ENCODE results near the gene TNFSF12. TPM values are rescaled to one million over a fixed set of nuclear protein-coding genes. Genes with fewer than 3 reads are reported as not detected.

Gene TNFSF12
- total RNA-seq, 1 donor from 2014 or later, result 15.0 TPM

DNA sequence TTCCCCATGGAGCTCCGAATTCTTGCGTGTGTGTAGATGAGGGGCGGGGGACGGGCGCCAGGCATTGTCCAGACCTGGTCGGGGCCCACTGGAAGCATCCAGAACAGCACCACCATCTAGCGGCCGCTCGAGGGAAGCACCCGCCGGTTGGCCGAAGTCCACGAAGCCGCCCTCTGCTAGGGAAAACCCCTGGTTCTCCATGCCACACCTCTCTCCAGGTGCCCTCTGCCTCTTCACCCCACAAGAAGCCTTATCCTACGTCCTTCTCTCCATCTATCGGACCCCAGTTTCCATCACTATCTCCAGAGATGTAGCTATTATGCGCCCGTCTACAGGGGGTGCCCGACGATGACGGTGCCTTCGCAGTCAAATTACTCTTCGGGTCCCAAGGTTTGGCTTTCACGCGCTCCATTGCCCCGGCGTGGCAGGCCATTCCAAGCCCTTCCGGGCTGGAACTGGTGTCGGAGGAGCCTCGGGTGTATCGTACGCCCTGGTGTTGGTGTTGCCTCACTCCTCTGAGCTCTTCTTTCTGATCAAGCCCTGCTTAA, 12.2 kb downstream of the TNFSF12 start:
- Mint-ChIP-seq H3K9me3 (ENCODE audit: unreplicated experiment) (no peaks in the 10 kb centered on the region), H3K4me1 (ENCODE audit: unreplicated experiment) (peaks cover 41% of the 10 kb centered on the region), H3K4me3 (ENCODE audit: unreplicated experiment) (peak overlapping the region; percentile 88), H3K27ac (ENCODE audit: unreplicated experiment) (peak overlapping the region; percentile 89), H3K36me3 (ENCODE audit: unreplicated experiment) (peaks cover 1% of the 10 kb centered on the region), H3K27me3 (ENCODE audit: unreplicated experiment) (no peaks in the 10 kb centered on the region)
- TF ChIP-seq, protein P1, sequence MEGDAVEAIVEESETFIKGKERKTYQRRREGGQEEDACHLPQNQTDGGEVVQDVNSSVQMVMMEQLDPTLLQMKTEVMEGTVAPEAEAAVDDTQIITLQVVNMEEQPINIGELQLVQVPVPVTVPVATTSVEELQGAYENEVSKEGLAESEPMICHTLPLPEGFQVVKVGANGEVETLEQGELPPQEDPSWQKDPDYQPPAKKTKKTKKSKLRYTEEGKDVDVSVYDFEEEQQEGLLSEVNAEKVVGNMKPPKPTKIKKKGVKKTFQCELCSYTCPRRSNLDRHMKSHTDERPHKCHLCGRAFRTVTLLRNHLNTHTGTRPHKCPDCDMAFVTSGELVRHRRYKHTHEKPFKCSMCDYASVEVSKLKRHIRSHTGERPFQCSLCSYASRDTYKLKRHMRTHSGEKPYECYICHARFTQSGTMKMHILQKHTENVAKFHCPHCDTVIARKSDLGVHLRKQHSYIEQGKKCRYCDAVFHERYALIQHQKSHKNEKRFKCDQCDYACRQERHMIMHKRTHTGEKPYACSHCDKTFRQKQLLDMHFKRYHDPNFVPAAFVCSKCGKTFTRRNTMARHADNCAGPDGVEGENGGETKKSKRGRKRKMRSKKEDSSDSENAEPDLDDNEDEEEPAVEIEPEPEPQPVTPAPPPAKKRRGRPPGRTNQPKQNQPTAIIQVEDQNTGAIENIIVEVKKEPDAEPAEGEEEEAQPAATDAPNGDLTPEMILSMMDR (IDR thresholded peaks at IDR 0.05), result peak; percentile 88
- DNase-seq (ENCODE audit: extremely low spot score, unreplicated experiment), result peak; percentile 95

DNA sequence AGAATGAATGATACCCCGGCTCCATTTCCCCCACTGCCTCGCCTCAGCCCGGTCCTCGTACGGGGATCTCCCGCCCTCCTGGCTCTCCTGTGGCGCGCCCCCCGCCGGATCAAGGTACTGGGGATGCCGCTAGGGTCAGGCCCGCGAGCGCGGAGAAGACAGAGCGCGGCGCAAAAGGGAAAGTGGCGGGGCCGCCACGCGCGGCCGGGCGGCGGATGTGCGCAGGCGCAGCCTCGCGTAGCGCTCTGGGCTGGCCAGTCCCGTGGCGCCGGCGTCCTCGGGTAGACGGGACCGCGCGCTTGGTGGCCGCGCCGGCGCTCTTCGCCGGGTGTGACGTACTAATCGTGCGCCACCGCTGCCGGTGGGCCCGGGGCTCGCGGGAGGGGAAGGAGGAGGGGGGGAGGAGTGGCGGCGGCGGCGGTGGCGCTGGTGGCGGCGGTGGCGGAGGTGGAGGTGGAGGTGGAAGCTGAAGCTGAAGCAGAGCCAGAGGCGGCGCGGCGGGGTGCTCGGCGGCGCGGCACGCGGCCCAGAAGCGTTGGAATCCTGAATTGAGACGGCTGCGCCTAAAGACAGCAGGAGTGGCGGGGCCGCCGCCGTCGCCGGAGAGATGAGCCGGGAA, 12.8 kb downstream of the TNFSF12 start, which contains the start of gene SENP3:
SENP3 (plus strand) TSS at position 331 of the 619 bp plus-strand sequence. CDS start 1,158 bp downstream, outside the sequence.
- H3K36me3 Mint-ChIP-seq (ENCODE audit: unreplicated experiment), result peaks cover 1% of the 10 kb centered on the region
- TF ChIP-seq, protein P1 (IDR thresholded peaks at IDR 0.05), result no peak
- peaks cover 41% of the 10 kb centered on the region for H3K4me1 Mint-ChIP-seq (ENCODE audit: unreplicated experiment)
- H3K9me3 Mint-ChIP-seq (ENCODE audit: unreplicated experiment), result no peaks in the 10 kb centered on the region
- no peaks in the 10 kb centered on the region for H3K27me3 Mint-ChIP-seq (ENCODE audit: unreplicated experiment)
- peak within 1 kb of the TSS; percentile 88 for H3K4me3 Mint-ChIP-seq (ENCODE audit: unreplicated experiment)
- peak within 1 kb of the TSS; percentile 89 for H3K27ac Mint-ChIP-seq (ENCODE audit: unreplicated experiment)
- peak; percentile 97 for DNase-seq (ENCODE audit: extremely low spot score, unreplicated experiment)

DNA sequence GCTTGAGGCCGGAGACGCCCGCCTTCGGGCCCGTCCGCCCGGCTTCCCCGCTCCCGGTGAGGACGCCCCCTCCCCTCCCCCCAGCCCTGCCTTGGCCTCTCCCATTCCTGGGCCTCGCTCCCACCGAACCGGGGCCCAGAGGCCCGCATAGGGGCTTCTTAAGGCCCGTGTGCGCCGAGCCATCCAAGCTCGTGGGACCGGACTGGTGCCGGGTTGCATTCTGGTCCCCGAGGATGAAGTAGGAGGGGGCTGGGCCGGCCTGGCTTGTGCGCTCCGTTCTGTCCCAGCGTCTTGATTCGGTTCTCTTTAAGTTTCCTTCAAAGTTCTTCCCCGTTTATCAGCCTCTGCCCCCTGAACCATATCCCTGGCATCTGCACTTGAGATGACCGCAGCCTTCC, 13.3 kb downstream of the TNFSF12 start:
- Mint-ChIP-seq H3K9me3 (ENCODE audit: unreplicated experiment) (no peaks in the 10 kb centered on the region), H3K36me3 (ENCODE audit: unreplicated experiment) (peaks cover 3% of the 10 kb centered on the region), H3K4me3 (ENCODE audit: unreplicated experiment) (peak overlapping the region; percentile 88), H3K4me1 (ENCODE audit: unreplicated experiment) (peaks cover 41% of the 10 kb centered on the region), H3K27ac (ENCODE audit: unreplicated experiment) (peak overlapping the region; percentile 87), H3K27me3 (ENCODE audit: unreplicated experiment) (no peaks in the 10 kb centered on the region)
- DNase-seq (ENCODE audit: extremely low spot score, unreplicated experiment), result no peak
- TF ChIP-seq, protein P1 (IDR thresholded peaks at IDR 0.05), result no peak

DNA sequence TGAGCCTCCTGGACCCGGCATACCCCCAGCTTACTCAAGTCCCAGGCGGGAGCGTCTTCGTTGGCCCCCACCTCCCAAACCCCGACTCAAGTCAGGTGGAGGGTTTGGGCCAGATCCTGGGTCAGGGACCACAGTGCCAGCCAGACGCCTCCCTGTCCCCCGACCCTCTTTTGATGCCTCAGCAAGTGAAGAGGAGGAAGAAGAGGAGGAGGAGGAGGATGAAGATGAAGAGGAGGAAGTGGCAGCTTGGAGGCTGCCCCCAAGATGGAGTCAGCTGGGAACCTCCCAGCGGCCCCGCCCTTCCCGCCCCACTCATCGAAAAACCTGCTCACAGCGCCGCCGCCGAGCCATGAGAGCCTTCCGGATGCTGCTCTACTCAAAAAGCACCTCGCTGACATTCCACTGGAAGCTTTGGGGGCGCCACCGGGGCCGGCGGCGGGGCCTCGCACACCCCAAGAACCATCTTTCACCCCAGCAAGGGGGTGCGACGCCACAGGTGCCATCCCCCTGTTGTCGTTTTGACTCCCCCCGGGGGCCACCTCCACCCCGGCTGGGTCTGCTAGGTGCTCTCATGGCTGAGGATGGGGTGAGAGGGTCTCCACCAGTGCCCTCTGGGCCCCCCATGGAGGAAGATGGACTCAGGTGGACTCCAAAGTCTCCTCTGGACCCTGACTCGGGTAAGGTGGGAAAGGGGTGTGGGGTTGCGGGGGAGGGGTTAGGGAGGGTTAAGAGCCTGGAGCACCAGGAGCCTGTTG, 14.4 kb downstream of the TNFSF12 start:
- H3K9me3 Mint-ChIP-seq (ENCODE audit: unreplicated experiment), result no peaks in the 10 kb centered on the region
- peaks cover 35% of the 10 kb centered on the region for H3K4me1 Mint-ChIP-seq (ENCODE audit: unreplicated experiment)
- peak overlapping the region; percentile 88 for H3K4me3 Mint-ChIP-seq (ENCODE audit: unreplicated experiment)
- DNase-seq (ENCODE audit: extremely low spot score, unreplicated experiment), result no peak
- peak overlapping the region; percentile 87 for H3K27ac Mint-ChIP-seq (ENCODE audit: unreplicated experiment)
- peaks cover 8% of the 10 kb centered on the region for H3K36me3 Mint-ChIP-seq (ENCODE audit: unreplicated experiment)
- TF ChIP-seq, protein P1 (IDR thresholded peaks at IDR 0.05), result no peak
- no peaks in the 10 kb centered on the region for H3K27me3 Mint-ChIP-seq (ENCODE audit: unreplicated experiment)

DNA sequence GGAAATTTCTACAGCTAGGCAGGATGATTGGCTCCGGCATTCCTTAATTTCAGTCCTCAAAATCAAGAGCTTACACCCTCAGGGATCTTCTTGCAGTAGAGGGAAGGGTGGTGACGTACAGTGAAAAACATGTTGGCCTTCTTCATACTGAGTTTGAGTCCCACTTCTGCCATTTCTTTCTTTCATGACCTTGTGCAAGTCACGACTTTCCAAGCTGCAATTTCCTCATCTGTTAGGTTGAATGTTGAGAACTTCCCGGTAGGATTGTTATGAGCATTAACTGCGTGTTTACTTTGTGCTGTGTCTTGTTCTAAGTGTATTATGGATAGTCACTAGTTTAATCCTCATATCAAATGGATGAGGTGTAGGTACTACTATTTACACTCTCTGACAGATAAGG, 20.7 kb downstream of the TNFSF12 start:
- TF ChIP-seq, protein P1 (IDR thresholded peaks at IDR 0.05), result no peak
- Mint-ChIP-seq H3K27ac (ENCODE audit: unreplicated experiment) (no peak overlapping the region), H3K4me3 (ENCODE audit: unreplicated experiment) (no peak overlapping the region), H3K9me3 (ENCODE audit: unreplicated experiment) (no peaks in the 10 kb centered on the region), H3K4me1 (ENCODE audit: unreplicated experiment) (peaks cover 21% of the 10 kb centered on the region), H3K36me3 (ENCODE audit: unreplicated experiment) (peaks cover 23% of the 10 kb centered on the region), H3K27me3 (ENCODE audit: unreplicated experiment) (no peaks in the 10 kb centered on the region)
- DNase-seq (ENCODE audit: extremely low spot score, unreplicated experiment), result no peak
